Naive B cell (primary cell): Measurements from ENCODE around the gene DNAI4. TPM values are rescaled to one million over a fixed set of nuclear protein-coding genes. Genes with fewer than 3 reads are reported as not detected.
"Not testable (repeated sequence)": the region's sequence is repeated elsewhere in the genome, so short reads cannot be mapped to it uniquely, and the experiment has no call there.

Source experiments
- ATAC-seq, 2 donors: fragments of 150-1000 bp; cut with Tn5 transposase; 2 replicates each; pipeline ENCODE4 v1.10.0; 2021; ENCODE audit warnings: low read depth in 2 of 2, mild to moderate bottlenecking in 2 of 2, moderate library complexity in 2 of 2
- DNase-seq: peaks from one replicate; pipeline ENCODE4 v3.0.0; 2022
- H3K27ac Mint-ChIP-seq, 6 donors: one replicate each; pipeline ENCODE4 v1.8.0; 2020 to 2022; ENCODE audit warnings: mild to moderate bottlenecking in 6 of 6, mixed read lengths in 6 of 6, moderate library complexity in 5 of 6, inconsistent platforms in 2 of 6
- H3K27me3 Mint-ChIP-seq, 3 donors: one replicate each; pipeline ENCODE4 v1.8.0; 2021 to 2022; ENCODE audit warnings: mixed read lengths in 3 of 3, mild to moderate bottlenecking in 1 of 3
- H3K36me3 Mint-ChIP-seq, 2 donors: one replicate each; pipeline ENCODE4 v1.8.0; 2020 to 2022; ENCODE audit warnings: mixed read lengths in 2 of 2, inconsistent platforms in 1 of 2, mild to moderate bottlenecking in 1 of 2
- H3K4me1 Mint-ChIP-seq, 3 donors: one replicate each; pipeline ENCODE4 v1.8.0; 2020 to 2022; ENCODE audit warnings: mixed read lengths in 3 of 3, inconsistent platforms in 1 of 3, mild to moderate bottlenecking in 1 of 3, moderate library complexity in 1 of 3
- H3K4me3 Mint-ChIP-seq, 8 donors: one replicate each; pipeline ENCODE4 v1.8.0; 2020 to 2022; ENCODE audit warnings: mild to moderate bottlenecking in 8 of 8, mixed read lengths in 8 of 8, moderate library complexity in 8 of 8, inconsistent platforms in 2 of 8
- H3K9me3 Mint-ChIP-seq, 7 donors: one replicate each; pipeline ENCODE4 v1.8.0; 2020 to 2022; ENCODE audit warnings: mixed read lengths in 7 of 7, mild to moderate bottlenecking in 5 of 7, inconsistent platforms in 2 of 7, moderate library complexity in 1 of 7
- polyA plus RNA-seq, 6 donors: library from polyadenylated mRNA; unstranded; fragments of 300-500 nt; fragmentation: Illumina TruSeq; gene quantifications; one replicate each; pipeline ENCODE4 v1.2.3, GENCODE V29; 2021; ENCODE audit warnings: low read depth in 6 of 6

The DNAI4 gene
- polyA plus RNA-seq, 6 donors from 2014 or later, result 0.40 to 4.1 (median 1.3) TPM; not detected in 1

DNA sequence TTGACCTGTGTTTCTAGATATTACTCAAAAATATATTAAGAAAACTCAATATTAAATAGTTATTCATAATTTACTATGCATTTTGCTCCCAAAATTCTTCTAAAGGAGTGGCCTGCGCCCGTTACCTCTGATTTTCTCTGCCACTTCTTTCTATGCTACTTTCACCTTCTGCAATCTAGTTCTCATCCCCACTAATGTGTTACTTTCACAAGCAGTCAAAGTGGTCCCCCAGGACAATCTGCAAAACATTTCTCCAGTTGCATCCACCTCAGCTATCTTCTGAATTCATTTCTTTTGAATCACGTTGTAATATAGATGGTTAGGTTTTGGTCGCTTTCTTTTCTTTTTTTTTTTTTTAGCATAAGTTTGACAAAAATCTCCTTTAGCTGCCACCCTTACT lies 137.0 kb downstream of the DNAI4 start:
- Mint-ChIP-seq H3K4me3 (peak overlapping the region in 1 of 8 donors; percentile 57), H3K27ac (no peak overlapping the region), H3K9me3 (peaks cover 0 to 4% (median 0%) of the 10 kb centered on the region in 7 donors), H3K27me3 (peaks cover 0 to 4% (median 0%) of the 10 kb centered on the region in 3 donors), H3K36me3 (no peaks in the 10 kb centered on the region), H3K4me1 (peaks cover 12 to 26% (median 17%) of the 10 kb centered on the region in 3 donors)
- no peak for DNase-seq
- ATAC-seq, result no peak

DNA sequence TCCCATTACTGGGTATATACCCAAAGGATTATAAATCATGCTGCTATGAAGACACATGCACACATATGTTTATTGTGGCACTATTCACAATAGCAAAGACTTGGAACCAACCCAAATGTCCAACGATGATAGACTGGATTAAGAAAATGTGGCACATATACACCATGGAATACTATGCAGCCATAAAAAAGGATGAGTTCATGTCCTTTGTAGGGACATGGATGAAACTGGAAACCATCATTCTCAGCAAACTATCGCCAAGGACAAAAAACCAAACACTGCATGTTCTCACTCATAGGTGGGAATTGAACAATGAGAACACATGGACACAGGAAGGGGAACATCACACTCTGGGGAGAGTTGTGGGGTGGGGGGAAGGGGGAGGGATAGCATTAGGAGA lies 138.9 kb downstream of the DNAI4 start:
- not testable (repeated sequence) for H3K27ac Mint-ChIP-seq, H3K36me3 Mint-ChIP-seq

DNA sequence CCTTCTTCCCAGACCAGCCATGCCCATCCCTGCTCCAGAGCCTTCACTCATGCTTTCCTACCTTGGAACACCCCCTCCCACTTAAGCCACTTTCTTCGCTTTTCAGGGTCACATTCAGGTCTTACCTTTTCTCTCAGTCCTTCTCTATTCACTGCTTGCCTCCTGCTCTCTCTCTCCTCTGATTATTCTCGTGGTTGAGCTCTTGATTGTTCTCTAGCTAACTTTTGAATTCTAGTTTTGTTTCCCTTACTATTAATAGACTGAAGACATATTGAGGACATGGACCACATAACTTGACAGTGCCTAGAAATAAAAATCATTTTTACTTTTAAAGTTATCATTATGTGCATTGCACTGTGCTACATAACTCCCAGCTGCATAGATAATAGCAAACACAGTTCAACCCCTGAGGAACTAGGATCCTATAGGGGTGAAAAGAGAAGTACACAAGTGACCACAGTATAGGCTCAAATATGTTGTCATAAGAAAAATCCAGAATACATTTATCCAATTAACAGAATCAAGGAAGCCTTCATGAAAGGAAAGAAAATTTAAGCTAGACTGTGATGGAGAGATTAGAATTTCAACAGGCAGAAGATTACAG lies 145.1 kb downstream of the DNAI4 start:
- Mint-ChIP-seq H3K4me3 (no peak overlapping the region), H3K36me3 (peaks cover 0 to 8% of the 10 kb centered on the region in 2 donors), H3K4me1 (peaks cover 0 to 6% (median 5%) of the 10 kb centered on the region in 3 donors), H3K9me3 (peaks cover 0 to 8% (median 3%) of the 10 kb centered on the region in 7 donors), H3K27me3 (peaks cover 0 to 19% (median 14%) of the 10 kb centered on the region in 3 donors), H3K27ac (peak overlapping the region in 1 of 6 donors; percentile 1)
- no peak for DNase-seq
- ATAC-seq, result no peak

More for the DNA sequence above, 138.9 kb downstream of the DNAI4 start:
- not testable (repeated sequence) for H3K27me3 Mint-ChIP-seq, ATAC-seq, H3K9me3 Mint-ChIP-seq, DNase-seq, H3K4me3 Mint-ChIP-seq
- peaks cover 12 to 26% (median 17%) of the 10 kb centered on the region in 3 donors for H3K4me1 Mint-ChIP-seq

DNA sequence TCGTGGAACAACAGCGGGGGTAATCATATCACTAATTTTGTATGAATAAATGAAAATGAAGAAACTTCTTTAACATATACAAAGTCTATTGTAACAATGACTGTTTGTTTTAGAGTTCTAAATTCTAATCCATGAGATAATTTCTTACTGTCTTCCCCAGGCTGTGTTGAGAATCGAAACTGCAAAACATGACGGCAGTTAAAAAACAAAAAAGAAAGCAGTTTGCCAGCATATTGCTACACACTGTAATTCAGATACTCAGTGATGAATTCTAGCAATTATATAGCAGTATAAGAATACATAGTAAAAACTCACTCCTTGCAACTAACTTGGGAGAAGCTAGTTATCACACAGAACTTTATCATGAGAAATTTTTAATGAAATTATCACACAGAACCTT lies 145.7 kb downstream of the DNAI4 start:
- Mint-ChIP-seq H3K4me1 (peaks cover 0 to 6% (median 5%) of the 10 kb centered on the region in 3 donors), H3K4me3 (no peak overlapping the region), H3K36me3 (peaks cover 0 to 8% of the 10 kb centered on the region in 2 donors), H3K9me3 (peaks cover 0 to 8% (median 2%) of the 10 kb centered on the region in 7 donors), H3K27ac (no peak overlapping the region), H3K27me3 (peaks cover 0 to 19% (median 14%) of the 10 kb centered on the region in 3 donors)
- no peak for ATAC-seq
- DNase-seq, result no peak

DNA sequence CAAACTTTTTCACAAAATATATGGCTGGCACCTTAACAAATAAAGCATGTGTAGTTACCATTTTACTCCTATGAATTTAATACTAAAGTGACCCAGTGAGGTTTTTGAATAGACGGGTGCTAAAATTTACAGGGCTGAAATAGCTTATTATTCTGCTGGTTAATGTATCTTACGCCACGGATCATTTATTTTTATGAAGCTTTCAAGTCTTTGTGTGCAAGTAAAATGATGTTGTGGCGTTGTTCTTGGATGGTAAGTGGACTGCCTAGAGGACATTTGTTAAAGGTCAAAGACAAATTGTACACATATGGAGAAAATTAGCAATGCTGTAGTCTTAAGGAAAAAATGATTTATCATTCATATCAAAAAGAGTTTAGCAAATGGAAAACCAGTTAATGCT lies 146.4 kb downstream of the DNAI4 start:
- H3K36me3 Mint-ChIP-seq, result peaks cover 0 to 8% of the 10 kb centered on the region in 2 donors
- DNase-seq, result no peak
- peaks cover 0 to 8% (median 2%) of the 10 kb centered on the region in 7 donors for H3K9me3 Mint-ChIP-seq
- H3K4me3 Mint-ChIP-seq, result no peak overlapping the region
- no peak overlapping the region for H3K27ac Mint-ChIP-seq
- ATAC-seq, result no peak
- peaks cover 0 to 6% (median 5%) of the 10 kb centered on the region in 3 donors for H3K4me1 Mint-ChIP-seq
- H3K27me3 Mint-ChIP-seq, result peaks cover 0 to 19% (median 14%) of the 10 kb centered on the region in 3 donors

DNA sequence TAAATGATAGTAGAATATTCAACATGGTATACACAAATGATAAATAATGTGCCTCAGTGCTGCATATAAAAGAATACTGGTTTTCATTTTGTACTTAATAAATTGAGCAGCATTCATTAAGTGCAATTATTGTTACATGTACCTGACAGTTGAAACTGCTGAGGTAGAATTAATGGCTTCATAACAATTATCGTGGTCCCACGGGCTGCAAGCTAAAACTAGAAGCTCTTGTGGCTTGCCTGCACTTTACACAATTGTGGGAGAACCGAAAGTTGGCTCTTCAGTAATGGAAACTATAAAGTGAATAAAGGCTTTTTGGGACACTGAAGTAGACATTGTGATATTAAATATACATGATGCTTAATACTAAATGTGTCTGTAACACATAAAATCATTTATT lies 146.8 kb downstream of the DNAI4 start:
- H3K27ac Mint-ChIP-seq, result no peak overlapping the region
- peaks cover 0 to 8% of the 10 kb centered on the region in 2 donors for H3K36me3 Mint-ChIP-seq
- H3K4me1 Mint-ChIP-seq, result peaks cover 0 to 6% (median 5%) of the 10 kb centered on the region in 3 donors
- no peak overlapping the region for H3K4me3 Mint-ChIP-seq
- DNase-seq (no peak), ATAC-seq (no peak)
- H3K9me3 Mint-ChIP-seq, result peaks cover 0 to 8% (median 2%) of the 10 kb centered on the region in 7 donors
- H3K27me3 Mint-ChIP-seq, result peaks cover 0 to 19% (median 14%) of the 10 kb centered on the region in 3 donors

DNA sequence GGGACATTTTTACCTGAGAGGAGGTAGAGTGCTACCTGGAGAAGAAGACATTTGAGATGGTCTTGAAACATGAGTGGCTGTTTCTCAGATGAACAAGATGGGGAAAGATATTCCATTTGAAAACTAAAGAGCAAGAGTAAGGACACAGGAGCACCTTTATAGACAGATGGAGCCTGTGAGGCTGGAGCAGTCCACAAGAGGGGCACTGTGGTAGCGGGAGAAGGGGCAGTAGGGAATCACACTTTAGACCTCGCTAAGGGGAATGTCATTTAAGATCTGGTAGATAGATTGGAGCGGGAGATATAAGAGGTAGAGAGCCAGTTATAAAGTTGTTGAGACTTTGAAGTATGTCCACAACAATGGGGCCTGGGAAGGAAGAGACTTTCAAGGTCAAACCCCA lies 149.0 kb downstream of the DNAI4 start:
- Mint-ChIP-seq H3K36me3 (peaks cover 0 to 8% of the 10 kb centered on the region in 2 donors), H3K27ac (no peak overlapping the region), H3K9me3 (peaks cover 0 to 4% (median 2%) of the 10 kb centered on the region in 7 donors), H3K4me1 (peaks cover 0 to 6% (median 5%) of the 10 kb centered on the region in 3 donors), H3K27me3 (peaks cover 0 to 19% (median 14%) of the 10 kb centered on the region in 3 donors), H3K4me3 (no peak overlapping the region)
- ATAC-seq (no peak), DNase-seq (no peak)

DNA sequence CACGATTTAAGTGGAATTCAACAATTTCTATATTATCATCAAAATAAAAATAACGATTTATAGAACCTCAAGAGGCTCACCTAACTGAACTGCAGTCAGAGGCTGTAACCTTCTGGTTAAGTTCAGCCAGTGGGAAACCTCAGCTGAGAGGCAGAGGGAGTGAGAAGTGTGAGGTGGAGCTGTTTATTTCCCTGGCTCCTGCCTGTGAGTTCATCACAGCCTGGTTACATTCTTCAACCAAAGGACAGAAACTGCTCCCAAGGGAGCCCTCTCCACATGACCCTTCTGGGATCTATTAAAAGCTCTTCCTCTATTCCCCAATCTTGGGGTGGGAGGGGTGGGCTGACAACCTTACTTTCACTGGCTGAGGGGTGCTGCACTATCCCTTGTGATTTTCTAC lies 150.2 kb downstream of the DNAI4 start:
- DNase-seq, result no peak
- Mint-ChIP-seq H3K36me3 (no peaks in the 10 kb centered on the region), H3K27ac (no peak overlapping the region), H3K9me3 (no peaks in the 10 kb centered on the region), H3K27me3 (peaks cover 0 to 14% (median 6%) of the 10 kb centered on the region in 3 donors), H3K4me1 (peaks cover 0 to 3% (median 2%) of the 10 kb centered on the region in 3 donors), H3K4me3 (no peak overlapping the region)
- ATAC-seq, result no peak

DNA sequence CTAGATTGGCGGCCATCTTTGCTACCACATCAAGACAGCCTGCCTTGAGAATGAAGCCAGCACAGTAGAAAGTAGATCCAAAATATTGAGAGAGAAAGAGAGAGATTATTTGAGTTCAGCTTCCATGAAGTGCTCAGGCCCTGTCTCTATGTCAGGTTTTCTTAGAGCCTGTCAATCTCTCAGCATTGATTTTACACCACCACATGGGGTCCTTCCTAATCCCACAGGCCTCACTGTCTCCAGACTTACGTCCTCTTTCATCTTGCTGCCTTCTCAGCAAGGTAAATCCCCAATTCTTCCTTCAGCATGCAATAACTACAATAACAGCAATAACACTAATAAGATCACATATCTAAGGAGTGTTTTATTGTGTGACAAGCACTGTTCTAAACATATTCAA lies 151.4 kb downstream of the DNAI4 start:
- H3K4me1 Mint-ChIP-seq, result peaks cover 0 to 6% (median 0%) of the 10 kb centered on the region in 3 donors
- DNase-seq, result no peak
- H3K27ac Mint-ChIP-seq, result peak overlapping the region in 1 of 6 donors; percentile 54
- no peak overlapping the region for H3K4me3 Mint-ChIP-seq
- no peaks in the 10 kb centered on the region for H3K9me3 Mint-ChIP-seq
- H3K36me3 Mint-ChIP-seq, result no peaks in the 10 kb centered on the region
- peaks cover 0 to 10% (median 6%) of the 10 kb centered on the region in 3 donors for H3K27me3 Mint-ChIP-seq
- ATAC-seq, result no peak

DNA sequence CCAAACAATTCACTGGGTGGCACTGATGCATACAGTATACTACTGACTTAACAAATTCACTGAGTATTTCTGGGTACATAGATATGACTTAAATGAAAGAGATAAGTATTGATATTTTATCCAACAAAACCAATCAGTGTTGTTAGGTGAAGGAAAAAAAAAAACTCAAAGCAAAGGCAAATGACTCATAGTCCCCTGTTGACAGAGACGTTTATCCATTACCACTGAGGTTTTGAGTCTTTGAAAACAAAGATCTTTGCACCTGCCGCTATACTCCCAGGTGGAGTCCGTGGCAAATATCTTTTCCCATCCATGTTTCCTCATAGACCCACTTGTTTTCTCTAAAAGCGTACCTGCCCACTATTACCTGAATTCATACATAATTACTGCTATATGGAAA lies 154.0 kb downstream of the DNAI4 start:
- Mint-ChIP-seq H3K27me3 (peaks cover 0 to 7% (median 4%) of the 10 kb centered on the region in 3 donors), H3K4me3 (no peak overlapping the region), H3K4me1 (peaks cover 0 to 6% (median 0%) of the 10 kb centered on the region in 3 donors), H3K27ac (no peak overlapping the region), H3K9me3 (no peaks in the 10 kb centered on the region), H3K36me3 (no peaks in the 10 kb centered on the region)
- no peak for DNase-seq
- ATAC-seq, result no peak

DNA sequence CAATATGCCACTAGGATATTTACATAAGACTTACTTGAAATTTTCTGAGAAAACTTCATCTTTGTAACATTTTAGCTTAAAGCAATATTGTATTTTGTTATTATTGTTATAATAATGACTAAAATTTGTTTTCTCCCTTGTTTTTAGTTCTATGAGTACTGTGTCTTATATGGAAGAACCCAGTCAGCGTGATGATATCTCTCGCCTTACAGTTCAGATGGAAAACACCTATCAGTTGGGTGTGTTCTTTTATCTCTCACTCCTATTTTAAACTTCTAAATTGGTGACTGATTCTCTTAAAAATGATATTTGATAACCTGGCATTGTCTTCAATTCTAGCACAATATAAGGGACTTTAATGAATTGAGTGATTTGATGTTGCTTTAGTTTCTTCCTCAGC lies 154.4 kb downstream of the DNAI4 start:
- no peak overlapping the region for H3K4me3 Mint-ChIP-seq
- H3K4me1 Mint-ChIP-seq, result peaks cover 0 to 6% (median 0%) of the 10 kb centered on the region in 3 donors
- no peak overlapping the region for H3K27ac Mint-ChIP-seq
- H3K9me3 Mint-ChIP-seq, result no peaks in the 10 kb centered on the region
- ATAC-seq (no peak), DNase-seq (no peak)
- peaks cover 0 to 2% (median 0%) of the 10 kb centered on the region in 3 donors for H3K27me3 Mint-ChIP-seq
- no peaks in the 10 kb centered on the region for H3K36me3 Mint-ChIP-seq

DNA sequence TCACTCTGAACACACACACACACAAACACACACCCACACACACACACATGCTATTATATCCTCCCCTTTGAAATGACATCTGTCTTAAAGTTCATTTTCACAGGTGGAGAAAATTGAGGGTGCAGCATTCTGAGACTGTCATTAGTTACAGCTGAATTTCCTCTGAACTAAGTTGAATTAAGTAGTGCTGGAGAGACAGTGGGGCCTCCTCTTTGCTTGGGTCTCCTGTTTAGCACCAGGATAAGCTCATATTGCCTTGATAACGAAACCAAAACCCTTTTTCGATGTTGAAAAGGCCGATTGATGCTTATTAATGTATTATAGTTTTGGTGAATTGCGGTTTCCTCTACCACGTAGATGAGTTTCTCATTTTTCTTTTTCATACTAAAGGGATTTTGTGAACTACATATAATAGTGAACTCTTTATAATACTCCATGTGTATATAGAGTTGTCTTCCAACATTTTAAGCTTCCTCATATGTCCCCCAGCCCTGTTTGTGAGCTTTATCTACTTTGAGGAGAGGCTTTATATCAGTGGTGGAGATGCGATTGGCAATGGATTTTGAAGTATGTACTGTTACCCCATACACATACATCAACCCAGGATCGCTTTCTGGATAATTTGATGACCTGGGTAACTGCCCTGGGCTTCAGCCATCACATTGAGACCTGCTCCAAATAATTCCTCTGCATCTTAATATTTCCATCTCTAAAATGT lies 155.0 kb downstream of the DNAI4 start:
- ATAC-seq, result no peak
- H3K9me3 Mint-ChIP-seq, result no peaks in the 10 kb centered on the region
- H3K4me3 Mint-ChIP-seq, result no peak overlapping the region
- H3K4me1 Mint-ChIP-seq, result peaks cover 0 to 6% (median 0%) of the 10 kb centered on the region in 3 donors
- DNase-seq, result no peak
- H3K27ac Mint-ChIP-seq, result no peak overlapping the region
- H3K36me3 Mint-ChIP-seq, result no peaks in the 10 kb centered on the region
- no peaks in the 10 kb centered on the region for H3K27me3 Mint-ChIP-seq

DNA sequence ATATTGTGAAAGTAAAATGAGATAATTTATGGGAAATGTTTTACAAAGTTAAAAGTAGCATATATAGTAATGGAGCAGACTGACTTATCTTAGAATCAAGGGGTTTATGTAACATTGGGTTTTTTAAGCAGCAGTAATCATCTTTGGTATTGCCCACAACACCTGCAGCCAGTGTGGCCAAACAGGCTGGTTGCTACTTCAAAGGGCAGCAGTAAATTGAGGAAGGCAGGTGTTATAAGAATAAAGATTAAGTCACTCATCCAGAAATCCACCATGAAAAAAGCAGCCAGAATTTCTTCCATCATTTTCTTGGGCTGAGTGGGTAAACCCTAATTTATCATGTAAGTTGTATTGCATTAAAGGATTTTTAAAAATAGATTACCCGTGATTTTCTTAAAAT lies 155.7 kb downstream of the DNAI4 start:
- ATAC-seq (no peak), DNase-seq (no peak)
- Mint-ChIP-seq H3K4me3 (no peak overlapping the region), H3K9me3 (no peaks in the 10 kb centered on the region), H3K36me3 (no peaks in the 10 kb centered on the region), H3K4me1 (peaks cover 0 to 6% (median 0%) of the 10 kb centered on the region in 3 donors), H3K27me3 (peaks cover 0 to 4% (median 0%) of the 10 kb centered on the region in 3 donors), H3K27ac (no peak overlapping the region)

DNA sequence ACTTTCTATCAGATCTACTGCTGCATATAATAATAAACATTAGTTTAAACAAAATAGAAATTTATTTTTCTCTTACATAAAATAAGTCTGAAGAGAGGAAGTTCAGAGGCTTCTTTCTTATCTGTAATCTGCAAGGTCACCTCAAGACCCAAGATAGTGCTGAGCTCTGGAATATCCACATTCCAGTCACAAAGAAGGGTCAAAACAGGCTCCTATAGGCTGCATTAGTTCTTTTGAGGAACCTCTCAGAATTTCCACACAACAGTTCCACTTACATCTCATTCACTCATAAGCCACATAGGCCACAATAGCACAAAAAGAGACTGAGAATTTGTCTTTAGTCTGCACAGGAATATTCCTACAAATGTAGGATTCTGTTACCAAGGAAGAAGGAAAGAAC lies 157.0 kb downstream of the DNAI4 start:
- peaks cover 0 to 11% (median 0%) of the 10 kb centered on the region in 3 donors for H3K27me3 Mint-ChIP-seq

More for the DNA sequence above, 157.0 kb downstream of the DNAI4 start:
- Mint-ChIP-seq H3K4me1 (peaks cover 0 to 6% (median 0%) of the 10 kb centered on the region in 3 donors), H3K27ac (no peak overlapping the region), H3K4me3 (no peak overlapping the region), H3K9me3 (no peaks in the 10 kb centered on the region), H3K36me3 (no peaks in the 10 kb centered on the region)
- DNase-seq (no peak), ATAC-seq (no peak)
